WTC11 (cell line): ENCODE results near the gene CACNB4. TPM values are rescaled to one million over a fixed set of nuclear protein-coding genes. Genes with fewer than 3 reads are reported as not detected.

Source experiments
- ATAC-seq: fragments of 200-7000 bp; cut with Tn5 transposase; 2 replicates; pipeline ENCODE4 v1.10.0; 2021; ENCODE audit warnings: mild to moderate bottlenecking, moderate library complexity
- CTCF ChIA-PET: fragments of 300-600 bp; sonication (Branson Sonifier 250); formaldehyde crosslinking; loops from one replicate; lab custom pipeline; 2021; ENCODE audit warnings: antibody characterized with exemption; lab: Charles Lee
- POLR2A ChIA-PET: fragments of 350-600 bp; sonication (Branson Sonifier 250); formaldehyde crosslinking; loops from one replicate; lab custom pipeline; 2021; ENCODE audit warnings: antibody characterized with exemption; lab: Charles Lee
- DNase-seq: peaks from one replicate; pipeline ENCODE4 v3.0.0; 2021; ENCODE audit warnings: low spot score
- H3K27ac Mint-ChIP-seq: 2 replicates; pipeline ENCODE4 v1.8.0; 2021; ENCODE audit warnings: mixed read lengths
- H3K27me3 Mint-ChIP-seq: 2 replicates; pipeline ENCODE4 v1.8.0; 2021; ENCODE audit warnings: low read depth, mild to moderate bottlenecking, moderate library complexity, mixed read lengths
- H3K36me3 Mint-ChIP-seq: 2 replicates; pipeline ENCODE4 v1.8.0; 2021; ENCODE audit warnings: mixed read lengths
- H3K4me1 Mint-ChIP-seq: 2 replicates; pipeline ENCODE4 v1.8.0; 2022; ENCODE audit warnings: mixed read lengths
- H3K4me3 Mint-ChIP-seq: 2 replicates; pipeline ENCODE4 v1.8.0; 2021; ENCODE audit warnings: mild to moderate bottlenecking, moderate library complexity, mixed read lengths
- H3K9me3 Mint-ChIP-seq: 2 replicates; pipeline ENCODE4 v1.8.0; 2021; ENCODE audit warnings: mixed read lengths
- EMX1 ChIP-seq: fragments of 250-450 bp; sonication (Bioruptor Pico); IDR thresholded peaks from 2 replicates; pipeline ENCODE4 v1.8.0; 2021; ENCODE audit warnings: mild to moderate bottlenecking
- JUN ChIP-seq: sonication (generic); formaldehyde crosslinking; IDR thresholded peaks from 2 replicates; pipeline ENCODE4 v1.8.0; 2023; ENCODE audit warnings: mild to moderate bottlenecking, missing genetic modification reagents
- NFATC4 ChIP-seq: fragments of 250-450 bp; sonication (Bioruptor Pico); IDR thresholded peaks from 2 replicates; pipeline ENCODE4 v1.9.0; 2021; ENCODE audit warnings: mild to moderate bottlenecking
- NR1H2 ChIP-seq: sonication (generic); formaldehyde crosslinking; IDR thresholded peaks from 2 replicates; pipeline ENCODE4 v1.9.0; 2021; ENCODE audit warnings: mild to moderate bottlenecking, moderate library complexity, missing genetic modification reagents
- NR3C1 ChIP-seq: sonication (generic); formaldehyde crosslinking; conservative IDR thresholded peaks from 2 replicates; pipeline ENCODE4 v1.8.1; 2023; ENCODE audit warnings: low read depth, mild to moderate bottlenecking, missing genetic modification reagents
- RELA ChIP-seq: sonication (generic); formaldehyde crosslinking; IDR thresholded peaks from 2 replicates; pipeline ENCODE4 v1.8.1; 2022; ENCODE audit warnings: missing genetic modification reagents, mild to moderate bottlenecking, borderline replicate concordance
- SOX15 ChIP-seq: fragments of 250-450 bp; sonication (Bioruptor Pico); IDR thresholded peaks from 2 replicates; pipeline ENCODE4 v1.9.0; 2021; ENCODE audit warnings: mild to moderate bottlenecking
- SP1 ChIP-seq: sonication (generic); formaldehyde crosslinking; conservative IDR thresholded peaks from 2 replicates; pipeline ENCODE4 v1.8.1; 2022; ENCODE audit warnings: missing genetic modification reagents
- TEAD1 ChIP-seq: sonication (generic); formaldehyde crosslinking; IDR thresholded peaks from 2 replicates; pipeline ENCODE4 v1.8.0; 2022; ENCODE audit warnings: mild to moderate bottlenecking, missing genetic modification reagents
- TP53 ChIP-seq: sonication (generic); formaldehyde crosslinking; IDR thresholded peaks from 2 replicates; pipeline ENCODE4 v1.8.1; 2023; ENCODE audit warnings: mild to moderate bottlenecking, missing genetic modification reagents
- ZNF138 ChIP-seq: sonication (generic); formaldehyde crosslinking; conservative IDR thresholded peaks from 2 replicates; pipeline ENCODE4 v1.8.1; 2022; ENCODE audit warnings: mild to moderate bottlenecking, moderate library complexity, missing genetic modification reagents
- ZNF263 ChIP-seq: sonication (generic); formaldehyde crosslinking; IDR thresholded peaks from 2 replicates; pipeline ENCODE4 v1.8.1; 2022; ENCODE audit warnings: low read depth, mild to moderate bottlenecking, moderate library complexity, missing genetic modification reagents
- ZNF317 ChIP-seq: sonication (generic); formaldehyde crosslinking; IDR thresholded peaks from 2 replicates; pipeline ENCODE4 v1.8.1; 2023; ENCODE audit warnings: low read depth, mild to moderate bottlenecking, moderate library complexity, missing genetic modification reagents, borderline replicate concordance
- ZNF396 ChIP-seq: fragments of 250-450 bp; sonication (Bioruptor Pico); IDR thresholded peaks from 2 replicates; pipeline ENCODE4 v1.8.0; 2021; ENCODE audit warnings: mild to moderate bottlenecking, moderate library complexity, borderline replicate concordance
- ZNF416 ChIP-seq: fragments of 250-450 bp; sonication (Bioruptor Pico); IDR thresholded peaks from 2 replicates; pipeline ENCODE4 v1.9.0; 2021; ENCODE audit warnings: mild to moderate bottlenecking, inconsistent platforms
- total RNA-seq: library from RNA; stranded (reverse); gene quantifications from 3 replicates; pipeline ENCODE4 v1.2.3, GENCODE V29; 2021
- TF ChIP-seq, protein P1 (sequence below): sonication (generic); formaldehyde crosslinking; IDR thresholded peaks from 2 replicates; pipeline ENCODE4 v1.8.0; 2023; ENCODE audit warnings: missing genetic modification reagents, mild to moderate bottlenecking, borderline replicate concordance
- TF ChIP-seq, protein P2 (sequence below): fragments of 250-450 bp; sonication (Bioruptor Pico); IDR thresholded peaks from 2 replicates; pipeline ENCODE4 v1.8.0; 2021; ENCODE audit warnings: mild to moderate bottlenecking
- TF ChIP-seq, protein P3 (sequence below): sonication (generic); formaldehyde crosslinking; IDR thresholded peaks from 2 replicates; pipeline ENCODE4 v1.8.0; 2022; ENCODE audit warnings: mild to moderate bottlenecking, missing genetic modification reagents
- TF ChIP-seq, protein P4 (sequence below): sonication (generic); formaldehyde crosslinking; IDR thresholded peaks from 2 replicates; pipeline ENCODE4 v1.8.1; 2023; ENCODE audit warnings: mild to moderate bottlenecking, missing genetic modification reagents, borderline replicate concordance
- TF ChIP-seq, protein P5 (sequence below): fragments of 200-600 bp; IDR thresholded peaks from 2 replicates; pipeline ENCODE4 v1.8.0; 2022; ENCODE audit warnings: antibody characterized with exemption

Gene CACNB4
- total RNA-seq, 1 experiment from 2014 or later = 4.7 TPM

DNA sequence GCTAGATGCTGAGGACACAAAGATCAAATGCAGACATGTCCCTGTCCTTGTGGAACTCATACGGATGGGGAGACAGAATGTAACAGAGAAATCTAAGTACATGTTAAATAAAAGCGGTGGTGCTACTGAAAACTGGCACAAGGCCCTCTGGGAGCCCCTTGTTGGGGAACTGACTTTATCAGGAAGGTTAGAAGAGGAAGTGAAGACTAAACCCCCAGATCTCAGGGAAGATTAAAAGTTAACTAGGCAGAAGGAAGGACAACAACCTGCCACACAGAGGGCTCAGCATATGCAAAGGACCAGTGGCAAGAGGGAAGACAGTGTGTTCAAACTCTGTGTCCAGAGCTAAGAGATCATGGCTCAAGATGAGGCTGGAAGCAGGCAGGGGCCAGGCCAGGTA lies 4.8 kb downstream of the CACNB4 start:
- no peaks in the 10 kb centered on the region for H3K9me3 Mint-ChIP-seq
- CTCF ChIA-PET = no interaction called here
- TF ChIP-seq EMX1 (CRISPR knock-in tag) = no peak
- no peak for TF ChIP-seq NR1H2 (CRISPR knock-in tag)
- TF ChIP-seq NFATC4 (CRISPR knock-in tag) = no peak
- TF ChIP-seq, protein P1, sequence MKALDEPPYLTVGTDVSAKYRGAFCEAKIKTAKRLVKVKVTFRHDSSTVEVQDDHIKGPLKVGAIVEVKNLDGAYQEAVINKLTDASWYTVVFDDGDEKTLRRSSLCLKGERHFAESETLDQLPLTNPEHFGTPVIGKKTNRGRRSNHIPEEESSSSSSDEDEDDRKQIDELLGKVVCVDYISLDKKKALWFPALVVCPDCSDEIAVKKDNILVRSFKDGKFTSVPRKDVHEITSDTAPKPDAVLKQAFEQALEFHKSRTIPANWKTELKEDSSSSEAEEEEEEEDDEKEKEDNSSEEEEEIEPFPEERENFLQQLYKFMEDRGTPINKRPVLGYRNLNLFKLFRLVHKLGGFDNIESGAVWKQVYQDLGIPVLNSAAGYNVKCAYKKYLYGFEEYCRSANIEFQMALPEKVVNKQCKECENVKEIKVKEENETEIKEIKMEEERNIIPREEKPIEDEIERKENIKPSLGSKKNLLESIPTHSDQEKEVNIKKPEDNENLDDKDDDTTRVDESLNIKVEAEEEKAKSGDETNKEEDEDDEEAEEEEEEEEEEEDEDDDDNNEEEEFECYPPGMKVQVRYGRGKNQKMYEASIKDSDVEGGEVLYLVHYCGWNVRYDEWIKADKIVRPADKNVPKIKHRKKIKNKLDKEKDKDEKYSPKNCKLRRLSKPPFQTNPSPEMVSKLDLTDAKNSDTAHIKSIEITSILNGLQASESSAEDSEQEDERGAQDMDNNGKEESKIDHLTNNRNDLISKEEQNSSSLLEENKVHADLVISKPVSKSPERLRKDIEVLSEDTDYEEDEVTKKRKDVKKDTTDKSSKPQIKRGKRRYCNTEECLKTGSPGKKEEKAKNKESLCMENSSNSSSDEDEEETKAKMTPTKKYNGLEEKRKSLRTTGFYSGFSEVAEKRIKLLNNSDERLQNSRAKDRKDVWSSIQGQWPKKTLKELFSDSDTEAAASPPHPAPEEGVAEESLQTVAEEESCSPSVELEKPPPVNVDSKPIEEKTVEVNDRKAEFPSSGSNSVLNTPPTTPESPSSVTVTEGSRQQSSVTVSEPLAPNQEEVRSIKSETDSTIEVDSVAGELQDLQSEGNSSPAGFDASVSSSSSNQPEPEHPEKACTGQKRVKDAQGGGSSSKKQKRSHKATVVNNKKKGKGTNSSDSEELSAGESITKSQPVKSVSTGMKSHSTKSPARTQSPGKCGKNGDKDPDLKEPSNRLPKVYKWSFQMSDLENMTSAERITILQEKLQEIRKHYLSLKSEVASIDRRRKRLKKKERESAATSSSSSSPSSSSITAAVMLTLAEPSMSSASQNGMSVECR (CRISPR knock-in tag) = no peak
- TF ChIP-seq RELA (CRISPR knock-in tag) = no peak
- no peak for TF ChIP-seq ZNF396
- no peak for TF ChIP-seq TP53 (CRISPR knock-in tag)
- TF ChIP-seq SOX15 = no peak
- no peak for TF ChIP-seq ZNF317
- TF ChIP-seq SP1 (CRISPR knock-in tag) = no peak
- no peak for TF ChIP-seq JUN (CRISPR knock-in tag)
- ATAC-seq = no peak
- H3K27me3 Mint-ChIP-seq = peaks cover 42% of the 10 kb centered on the region
- H3K4me1 Mint-ChIP-seq = peaks cover 10% of the 10 kb centered on the region
- DNase-seq = no peak
- no peak overlapping the region for H3K27ac Mint-ChIP-seq
- H3K4me3 Mint-ChIP-seq = no peak overlapping the region
- POLR2A ChIA-PET = no interaction called here
- no peaks in the 10 kb centered on the region for H3K36me3 Mint-ChIP-seq

DNA sequence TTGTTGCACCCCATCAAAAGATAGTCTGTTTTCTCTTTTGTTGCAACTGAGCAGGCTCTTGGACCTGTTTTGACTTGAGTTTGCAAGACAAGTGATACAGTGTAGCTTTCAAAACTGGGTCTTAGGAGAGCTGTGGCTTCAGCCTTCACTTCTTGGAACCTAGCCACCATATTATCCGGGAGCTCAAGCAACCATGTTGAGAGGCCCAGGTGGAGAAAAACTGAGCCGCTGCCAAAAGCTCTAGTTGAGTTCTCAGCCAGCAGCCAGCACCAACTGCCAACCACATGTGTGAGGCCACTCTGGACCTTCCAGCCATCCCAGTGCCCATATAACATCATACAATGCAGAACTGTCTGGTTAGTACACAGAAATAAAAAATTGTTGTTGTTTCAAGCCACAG lies 5.4 kb downstream of the CACNB4 start:
- TF ChIP-seq TEAD1 (no peak), ZNF263 (CRISPR knock-in tag) (no peak), ZNF138 (CRISPR knock-in tag) (no peak), ZNF416 (CRISPR knock-in tag) (no peak), NR3C1 (no peak)
- TF ChIP-seq, protein P2, sequence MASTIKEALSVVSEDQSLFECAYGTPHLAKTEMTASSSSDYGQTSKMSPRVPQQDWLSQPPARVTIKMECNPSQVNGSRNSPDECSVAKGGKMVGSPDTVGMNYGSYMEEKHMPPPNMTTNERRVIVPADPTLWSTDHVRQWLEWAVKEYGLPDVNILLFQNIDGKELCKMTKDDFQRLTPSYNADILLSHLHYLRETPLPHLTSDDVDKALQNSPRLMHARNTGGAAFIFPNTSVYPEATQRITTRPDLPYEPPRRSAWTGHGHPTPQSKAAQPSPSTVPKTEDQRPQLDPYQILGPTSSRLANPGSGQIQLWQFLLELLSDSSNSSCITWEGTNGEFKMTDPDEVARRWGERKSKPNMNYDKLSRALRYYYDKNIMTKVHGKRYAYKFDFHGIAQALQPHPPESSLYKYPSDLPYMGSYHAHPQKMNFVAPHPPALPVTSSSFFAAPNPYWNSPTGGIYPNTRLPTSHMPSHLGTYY = no peak
- TF ChIP-seq, protein P3, sequence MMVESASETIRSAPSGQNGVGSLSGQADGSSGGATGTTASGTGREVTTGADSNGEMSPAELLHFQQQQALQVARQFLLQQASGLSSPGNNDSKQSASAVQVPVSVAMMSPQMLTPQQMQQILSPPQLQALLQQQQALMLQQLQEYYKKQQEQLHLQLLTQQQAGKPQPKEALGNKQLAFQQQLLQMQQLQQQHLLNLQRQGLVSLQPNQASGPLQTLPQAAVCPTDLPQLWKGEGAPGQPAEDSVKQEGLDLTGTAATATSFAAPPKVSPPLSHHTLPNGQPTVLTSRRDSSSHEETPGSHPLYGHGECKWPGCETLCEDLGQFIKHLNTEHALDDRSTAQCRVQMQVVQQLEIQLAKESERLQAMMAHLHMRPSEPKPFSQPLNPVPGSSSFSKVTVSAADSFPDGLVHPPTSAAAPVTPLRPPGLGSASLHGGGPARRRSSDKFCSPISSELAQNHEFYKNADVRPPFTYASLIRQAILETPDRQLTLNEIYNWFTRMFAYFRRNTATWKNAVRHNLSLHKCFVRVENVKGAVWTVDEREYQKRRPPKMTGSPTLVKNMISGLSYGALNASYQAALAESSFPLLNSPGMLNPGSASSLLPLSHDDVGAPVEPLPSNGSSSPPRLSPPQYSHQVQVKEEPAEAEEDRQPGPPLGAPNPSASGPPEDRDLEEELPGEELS = no peak
- TF ChIP-seq, protein P4, sequence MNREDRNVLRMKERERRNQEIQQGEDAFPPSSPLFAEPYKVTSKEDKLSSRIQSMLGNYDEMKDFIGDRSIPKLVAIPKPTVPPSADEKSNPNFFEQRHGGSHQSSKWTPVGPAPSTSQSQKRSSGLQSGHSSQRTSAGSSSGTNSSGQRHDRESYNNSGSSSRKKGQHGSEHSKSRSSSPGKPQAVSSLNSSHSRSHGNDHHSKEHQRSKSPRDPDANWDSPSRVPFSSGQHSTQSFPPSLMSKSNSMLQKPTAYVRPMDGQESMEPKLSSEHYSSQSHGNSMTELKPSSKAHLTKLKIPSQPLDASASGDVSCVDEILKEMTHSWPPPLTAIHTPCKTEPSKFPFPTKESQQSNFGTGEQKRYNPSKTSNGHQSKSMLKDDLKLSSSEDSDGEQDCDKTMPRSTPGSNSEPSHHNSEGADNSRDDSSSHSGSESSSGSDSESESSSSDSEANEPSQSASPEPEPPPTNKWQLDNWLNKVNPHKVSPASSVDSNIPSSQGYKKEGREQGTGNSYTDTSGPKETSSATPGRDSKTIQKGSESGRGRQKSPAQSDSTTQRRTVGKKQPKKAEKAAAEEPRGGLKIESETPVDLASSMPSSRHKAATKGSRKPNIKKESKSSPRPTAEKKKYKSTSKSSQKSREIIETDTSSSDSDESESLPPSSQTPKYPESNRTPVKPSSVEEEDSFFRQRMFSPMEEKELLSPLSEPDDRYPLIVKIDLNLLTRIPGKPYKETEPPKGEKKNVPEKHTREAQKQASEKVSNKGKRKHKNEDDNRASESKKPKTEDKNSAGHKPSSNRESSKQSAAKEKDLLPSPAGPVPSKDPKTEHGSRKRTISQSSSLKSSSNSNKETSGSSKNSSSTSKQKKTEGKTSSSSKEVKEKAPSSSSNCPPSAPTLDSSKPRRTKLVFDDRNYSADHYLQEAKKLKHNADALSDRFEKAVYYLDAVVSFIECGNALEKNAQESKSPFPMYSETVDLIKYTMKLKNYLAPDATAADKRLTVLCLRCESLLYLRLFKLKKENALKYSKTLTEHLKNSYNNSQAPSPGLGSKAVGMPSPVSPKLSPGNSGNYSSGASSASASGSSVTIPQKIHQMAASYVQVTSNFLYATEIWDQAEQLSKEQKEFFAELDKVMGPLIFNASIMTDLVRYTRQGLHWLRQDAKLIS = no peak
- TF ChIP-seq, protein P5, sequence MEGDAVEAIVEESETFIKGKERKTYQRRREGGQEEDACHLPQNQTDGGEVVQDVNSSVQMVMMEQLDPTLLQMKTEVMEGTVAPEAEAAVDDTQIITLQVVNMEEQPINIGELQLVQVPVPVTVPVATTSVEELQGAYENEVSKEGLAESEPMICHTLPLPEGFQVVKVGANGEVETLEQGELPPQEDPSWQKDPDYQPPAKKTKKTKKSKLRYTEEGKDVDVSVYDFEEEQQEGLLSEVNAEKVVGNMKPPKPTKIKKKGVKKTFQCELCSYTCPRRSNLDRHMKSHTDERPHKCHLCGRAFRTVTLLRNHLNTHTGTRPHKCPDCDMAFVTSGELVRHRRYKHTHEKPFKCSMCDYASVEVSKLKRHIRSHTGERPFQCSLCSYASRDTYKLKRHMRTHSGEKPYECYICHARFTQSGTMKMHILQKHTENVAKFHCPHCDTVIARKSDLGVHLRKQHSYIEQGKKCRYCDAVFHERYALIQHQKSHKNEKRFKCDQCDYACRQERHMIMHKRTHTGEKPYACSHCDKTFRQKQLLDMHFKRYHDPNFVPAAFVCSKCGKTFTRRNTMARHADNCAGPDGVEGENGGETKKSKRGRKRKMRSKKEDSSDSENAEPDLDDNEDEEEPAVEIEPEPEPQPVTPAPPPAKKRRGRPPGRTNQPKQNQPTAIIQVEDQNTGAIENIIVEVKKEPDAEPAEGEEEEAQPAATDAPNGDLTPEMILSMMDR = no peak
- Mint-ChIP-seq H3K27ac (no peak overlapping the region), H3K9me3 (no peaks in the 10 kb centered on the region), H3K4me1 (peaks cover 10% of the 10 kb centered on the region), H3K4me3 (no peak overlapping the region), H3K36me3 (no peaks in the 10 kb centered on the region), H3K27me3 (peaks cover 39% of the 10 kb centered on the region)
- ChIA-PET CTCF (no interaction called here), POLR2A (no interaction called here)
- ATAC-seq (no peak), DNase-seq (no peak)
